ENCODE measurements around the gene SLC19A2.

SLC19A2 gene

DNA sequence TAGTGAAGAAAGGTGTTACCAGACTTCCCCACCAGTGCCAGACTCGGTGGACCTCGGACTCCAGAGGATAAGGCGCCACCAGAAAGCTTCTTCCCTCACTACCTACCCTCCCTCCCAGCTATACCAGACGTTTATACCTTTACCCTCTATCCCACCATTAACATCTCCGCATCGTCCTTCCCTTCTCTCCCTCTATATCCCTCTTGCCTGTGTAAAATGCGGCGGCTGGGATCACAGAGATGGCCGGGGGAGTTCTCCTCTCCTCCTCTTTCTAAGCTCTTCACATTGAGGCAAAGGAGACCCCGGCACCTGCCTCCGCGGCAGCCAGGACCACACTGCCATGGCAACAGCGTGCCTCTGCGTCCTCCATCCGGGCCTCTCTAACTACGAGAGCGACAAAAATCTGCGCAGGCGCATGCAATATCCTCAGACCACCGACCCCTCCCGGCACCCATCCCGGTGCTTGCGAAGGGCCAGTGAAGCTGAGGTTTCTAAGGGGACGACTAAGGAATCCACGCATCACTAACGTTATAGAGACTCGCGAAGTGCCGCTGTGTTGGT is 58.6 kb downstream of the SLC19A2 start, which contains the start of gene CCDC181:
CCDC181 (minus strand) TSS at position 394 of the 561 bp plus-strand sequence. CDS start 2,547 bp downstream, outside the sequence.
- peak in 1 of 2 experiments; percentile 2 for DNase-seq (ENCODE audit: low read depth in 1 of 2, low spot score in 1 of 2)
- TF ChIP-seq POLR2AphosphoS5 (IDR thresholded peaks at IDR 0.05; ENCODE audit: low read depth) (no peak), GABPA (IDR thresholded peaks at IDR 0.05; ENCODE audit: low read depth) (no peak), CTCF (IDR thresholded peaks at IDR 0.05; ENCODE audit: insufficient read depth, low read length) (no peak), REST (IDR thresholded peaks at IDR 0.05; ENCODE audit: insufficient replicate concordance, low read depth) (no peak), SPI1 (IDR thresholded peaks at IDR 0.05; ENCODE audit: borderline replicate concordance, low read depth) (no peak)
- H3K27ac ChIP-seq (replicated peaks), result no peak within 1 kb of the TSS
- H3K4me3 ChIP-seq (replicated peaks; ENCODE audit: insufficient read depth, low read length), result no peak within 1 kb of the TSS
- peaks cover 40% of the 10 kb centered on the region for H3K27me3 ChIP-seq (ENCODE audit: insufficient read depth, poor library complexity, severe bottlenecking)

GRCh38 chr1:169426174-169426705 is 59.5 kb downstream of the SLC19A2 start:
- TF ChIP-seq SPI1 (IDR thresholded peaks at IDR 0.05; ENCODE audit: borderline replicate concordance, low read depth), result no peak
- TF ChIP-seq REST (IDR thresholded peaks at IDR 0.05; ENCODE audit: insufficient replicate concordance, low read depth), result no peak
- TF ChIP-seq CTCF (IDR thresholded peaks at IDR 0.05; ENCODE audit: insufficient read depth, low read length), result no peak
- no peak for TF ChIP-seq GABPA (IDR thresholded peaks at IDR 0.05; ENCODE audit: low read depth)
- no peak for TF ChIP-seq POLR2AphosphoS5 (IDR thresholded peaks at IDR 0.05; ENCODE audit: low read depth)
- no peak for DNase-seq (ENCODE audit: low read depth in 1 of 2, low spot score in 1 of 2)
- no peak overlapping the region for H3K4me3 ChIP-seq (replicated peaks; ENCODE audit: insufficient read depth, low read length)
- no peak overlapping the region for H3K27ac ChIP-seq (replicated peaks)
- peaks cover 39% of the 10 kb centered on the region for H3K27me3 ChIP-seq (ENCODE audit: insufficient read depth, poor library complexity, severe bottlenecking)

DNA sequence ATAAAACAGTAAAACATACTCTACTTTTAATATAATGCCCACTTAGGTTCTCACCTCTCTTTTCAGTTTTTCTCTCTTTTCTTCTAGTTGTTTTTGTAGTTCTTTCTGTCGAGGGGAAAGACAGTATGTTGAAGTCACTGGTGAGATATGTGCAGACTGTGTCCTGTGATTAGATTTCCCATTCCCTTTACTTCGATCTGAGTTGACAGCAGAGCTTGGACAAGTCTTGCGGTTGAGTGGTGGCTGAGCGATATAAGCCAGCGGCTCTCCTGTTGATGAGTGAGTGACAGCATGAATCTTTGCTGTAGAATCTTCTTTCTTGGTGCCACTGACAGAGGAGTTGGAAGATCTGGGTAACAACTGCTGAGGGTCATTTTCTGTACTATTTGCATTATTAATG is 64.4 kb downstream of the SLC19A2 start:
- H3K4me3 ChIP-seq (replicated peaks; ENCODE audit: insufficient read depth, low read length), result no peak overlapping the region
- DNase-seq (ENCODE audit: low read depth in 1 of 2, low spot score in 1 of 2), result no peak
- peaks cover 18% of the 10 kb centered on the region for H3K27me3 ChIP-seq (ENCODE audit: insufficient read depth, poor library complexity, severe bottlenecking)
- H3K27ac ChIP-seq (replicated peaks), result no peak overlapping the region
- no peak for TF ChIP-seq REST (IDR thresholded peaks at IDR 0.05; ENCODE audit: insufficient replicate concordance, low read depth)
- TF ChIP-seq GABPA (IDR thresholded peaks at IDR 0.05; ENCODE audit: low read depth), result no peak
- TF ChIP-seq CTCF (IDR thresholded peaks at IDR 0.05; ENCODE audit: insufficient read depth, low read length), result no peak
- no peak for TF ChIP-seq SPI1 (IDR thresholded peaks at IDR 0.05; ENCODE audit: borderline replicate concordance, low read depth)
- TF ChIP-seq POLR2AphosphoS5 (IDR thresholded peaks at IDR 0.05; ENCODE audit: low read depth), result no peak

Measured in HL-60 (cell line).